Measurements from ENCODE around the gene PGLYRP1.

The PGLYRP1 gene, protein sequence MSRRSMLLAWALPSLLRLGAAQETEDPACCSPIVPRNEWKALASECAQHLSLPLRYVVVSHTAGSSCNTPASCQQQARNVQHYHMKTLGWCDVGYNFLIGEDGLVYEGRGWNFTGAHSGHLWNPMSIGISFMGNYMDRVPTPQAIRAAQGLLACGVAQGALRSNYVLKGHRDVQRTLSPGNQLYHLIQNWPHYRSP

GRCh38 chr19:46022431-46023310 lies at the start of gene PGLYRP1:
TSS of gene PGLYRP1 (minus strand) at chr19:46023053. CDS start at chr19:46023021, 32 bp downstream.
- no peak for DNase-seq

DNA sequence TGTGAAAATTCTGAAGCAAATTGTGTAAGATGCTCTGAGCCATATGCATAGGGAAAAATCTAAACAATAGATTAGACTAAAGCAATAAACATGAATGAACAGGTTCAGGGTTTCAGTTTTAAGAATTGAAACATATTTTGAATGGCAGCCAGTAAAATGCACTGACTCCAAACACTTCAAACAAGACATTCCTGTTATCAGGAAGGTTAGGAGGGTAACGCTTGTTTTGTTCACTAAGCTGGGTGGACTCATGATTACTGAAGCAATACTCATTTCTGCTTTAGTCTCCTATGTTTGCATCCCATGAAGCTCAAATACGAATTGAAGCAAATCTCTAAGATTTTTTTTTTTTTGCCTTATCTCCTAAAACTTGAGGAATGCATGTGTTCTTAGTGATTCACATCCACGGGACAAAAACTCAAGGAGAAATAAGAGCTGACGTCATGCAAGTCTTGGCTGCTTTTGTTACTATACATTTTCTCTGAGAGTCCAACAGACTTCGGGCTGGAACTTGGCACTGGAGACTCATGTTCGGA lies 47.0 kb upstream of the PGLYRP1 start:
- DNase-seq, result no peak

- no peak for DNase-seq
Observed at GRCh38 chr19:46068345-46069258, 45.7 kb upstream of the PGLYRP1 start.

DNA sequence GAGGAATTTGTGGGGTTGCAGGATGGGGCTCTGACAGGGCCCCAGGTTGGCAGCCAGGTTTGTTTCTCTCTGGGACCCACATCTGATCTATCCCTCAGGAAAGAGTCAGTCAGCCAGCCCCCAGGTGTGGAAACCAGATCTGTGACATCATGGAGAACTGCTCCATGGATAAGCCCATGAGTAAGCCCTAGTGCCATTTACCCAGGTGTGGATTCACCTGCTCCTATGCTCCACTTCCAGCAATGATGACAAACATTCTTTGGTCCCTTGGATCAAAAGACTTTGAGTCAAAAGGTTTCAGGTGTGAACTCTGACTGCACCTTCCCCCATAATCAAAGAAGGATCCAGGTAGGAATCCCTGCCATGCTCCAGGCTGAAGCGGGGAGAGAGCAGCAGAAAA lies 44.8 kb upstream of the PGLYRP1 start:
- DNase-seq, result no peak

GRCh38 chr19:46066471-46066870 lies 43.6 kb upstream of the PGLYRP1 start:
- DNase-seq, result no peak

GRCh38 chr19:46065486-46066071 lies 42.7 kb upstream of the PGLYRP1 start:
- no peak for DNase-seq

GRCh38 chr19:46063201-46063600 lies 40.3 kb upstream of the PGLYRP1 start:
- DNase-seq, result no peak

- no peak for DNase-seq
Observed at GRCh38 chr19:46060012-46060411, 37.2 kb upstream of the PGLYRP1 start.

GRCh38 chr19:46058778-46059177 lies 35.9 kb upstream of the PGLYRP1 start:
- no peak for DNase-seq

DNA sequence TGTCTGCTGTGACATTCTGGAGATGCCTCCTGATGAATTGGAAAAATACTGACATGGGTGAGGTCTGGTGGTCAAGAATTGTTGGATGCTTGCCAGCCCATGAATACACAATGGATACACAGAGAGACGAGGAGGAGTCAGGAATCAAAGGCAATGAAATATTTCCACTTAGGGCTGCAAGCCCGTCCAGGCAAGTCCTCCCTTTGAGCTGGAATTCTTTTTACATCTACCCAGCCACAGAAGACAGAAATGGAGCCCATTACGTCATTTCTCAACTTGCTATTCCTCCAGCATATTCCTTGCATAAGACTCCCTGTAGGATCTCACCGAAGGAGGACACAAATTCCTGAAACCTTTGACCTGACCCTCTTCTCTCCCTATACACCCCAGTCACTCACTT lies 33.7 kb upstream of the PGLYRP1 start:
- no peak for DNase-seq

GRCh38 chr19:46052896-46053295 lies 30.0 kb upstream of the PGLYRP1 start:
- no peak for DNase-seq

DNA sequence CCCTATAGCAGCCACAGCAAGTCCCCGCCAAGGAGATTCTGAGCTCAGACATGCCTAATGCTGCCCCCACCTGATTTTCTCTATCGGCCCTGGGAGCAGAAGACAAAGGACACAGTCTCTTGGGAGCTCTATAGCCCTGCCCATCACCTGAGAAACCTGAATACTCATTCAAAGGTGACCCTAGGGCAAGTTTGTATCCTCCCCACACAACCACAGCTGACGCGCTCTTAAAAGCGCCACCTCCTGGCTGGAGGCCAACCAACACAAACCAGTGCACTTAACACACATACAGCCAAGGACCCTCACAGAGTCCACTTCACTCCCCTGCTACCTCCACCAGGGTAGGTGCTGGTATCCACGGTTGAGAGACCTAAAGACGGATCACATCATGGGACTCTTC lies 26.7 kb upstream of the PGLYRP1 start:
- DNase-seq, result no peak

DNA sequence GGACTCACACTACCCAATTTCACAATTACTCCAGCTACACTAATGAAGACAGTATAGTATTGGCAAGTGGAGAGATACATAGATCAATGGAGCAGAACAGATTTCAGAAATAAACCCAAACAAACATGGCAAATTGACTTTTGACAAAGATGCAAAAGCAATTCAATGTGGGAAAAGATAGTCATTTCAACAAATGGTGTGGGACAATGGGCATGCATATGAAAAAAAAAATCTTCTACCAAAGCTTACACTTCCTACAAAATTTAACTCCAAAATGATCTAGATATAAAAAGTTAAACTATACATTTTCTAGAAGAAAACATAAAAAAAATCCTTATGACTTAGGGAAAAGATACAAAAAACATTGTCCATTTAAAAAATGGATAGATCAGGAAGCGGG lies 20.7 kb upstream of the PGLYRP1 start:
- DNase-seq, result no peak

DNA sequence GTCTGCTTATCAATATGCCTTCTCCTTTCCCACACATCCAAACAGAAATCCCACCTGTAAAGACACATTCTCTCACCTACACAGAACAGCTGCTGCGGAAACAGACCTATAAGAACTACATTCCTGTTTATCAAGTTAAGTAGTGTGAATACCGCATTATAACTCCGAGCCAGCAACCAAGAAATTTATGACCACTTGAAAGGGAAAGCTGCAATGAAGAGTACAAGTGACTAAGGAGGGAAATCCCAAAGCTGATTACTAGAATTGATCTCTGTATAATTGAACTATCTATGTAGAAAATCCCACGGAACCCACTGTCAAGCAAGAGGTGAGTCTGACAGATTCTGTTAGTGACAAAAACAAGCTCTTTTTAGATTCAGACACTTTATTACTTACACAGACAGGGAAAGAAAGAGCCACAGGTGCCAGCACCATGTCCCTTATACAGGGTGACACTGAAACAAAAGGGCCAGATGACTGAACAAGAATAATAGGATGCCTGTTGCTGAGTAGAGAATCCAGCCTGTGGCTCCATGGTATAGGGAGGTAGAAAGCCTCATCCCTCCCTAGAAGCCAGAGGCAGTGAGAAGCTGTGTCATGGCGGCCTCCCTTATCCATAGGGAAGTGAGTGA lies 19.5 kb upstream of the PGLYRP1 start:
- DNase-seq, result no peak

- no peak for DNase-seq
Observed at GRCh38 chr19:46040952-46041500, 18.2 kb upstream of the PGLYRP1 start, which contains the start of gene IGFL4. TSS of gene IGFL4 (minus strand) at chr19:46041002. CDS start at chr19:46040962, 40 bp downstream.

GRCh38 chr19:46040125-46040524 lies 17.3 kb upstream of the PGLYRP1 start:
- no peak for DNase-seq

- DNase-seq, result no peak
Observed at GRCh38 chr19:46036744-46037128, 13.9 kb upstream of the PGLYRP1 start.

DNA sequence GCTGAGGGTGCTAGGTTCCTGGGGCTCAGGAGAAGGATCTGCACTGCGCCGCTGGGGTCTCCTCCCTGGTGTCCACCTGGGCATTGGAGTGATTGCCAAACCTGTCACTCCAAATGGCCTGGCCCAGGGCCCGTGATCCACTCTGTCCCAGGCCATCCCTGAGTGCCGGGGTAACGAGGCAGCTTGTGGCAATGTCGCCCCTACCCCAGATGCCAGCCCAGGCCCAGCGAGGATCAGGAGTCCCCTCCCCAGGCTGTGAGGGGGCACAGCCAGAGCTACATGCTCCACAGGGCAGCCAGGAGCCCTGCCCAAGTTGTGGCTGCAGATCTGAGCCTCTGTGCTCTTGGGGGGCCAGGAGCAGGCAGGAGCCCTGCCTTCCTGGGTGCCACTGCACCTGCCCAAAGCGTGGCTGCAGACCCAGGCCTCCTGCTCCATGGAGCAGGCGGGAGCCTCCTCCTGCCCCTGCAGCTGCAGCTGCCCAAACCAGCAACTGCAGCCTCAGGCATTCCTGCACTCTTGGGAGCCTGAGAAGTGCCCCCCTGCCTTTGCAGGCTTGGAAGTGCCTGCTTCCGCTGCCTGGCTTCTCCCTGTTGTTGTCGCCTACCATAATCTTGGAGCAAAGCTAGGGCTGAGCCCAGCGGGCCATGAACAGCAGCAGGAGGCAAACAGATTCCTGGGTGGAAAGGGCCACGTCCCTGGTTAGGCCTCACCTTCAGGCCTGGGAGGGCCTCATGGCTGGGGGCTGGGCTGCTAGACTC lies 13.3 kb upstream of the PGLYRP1 start:
- no peak for DNase-seq

DNA sequence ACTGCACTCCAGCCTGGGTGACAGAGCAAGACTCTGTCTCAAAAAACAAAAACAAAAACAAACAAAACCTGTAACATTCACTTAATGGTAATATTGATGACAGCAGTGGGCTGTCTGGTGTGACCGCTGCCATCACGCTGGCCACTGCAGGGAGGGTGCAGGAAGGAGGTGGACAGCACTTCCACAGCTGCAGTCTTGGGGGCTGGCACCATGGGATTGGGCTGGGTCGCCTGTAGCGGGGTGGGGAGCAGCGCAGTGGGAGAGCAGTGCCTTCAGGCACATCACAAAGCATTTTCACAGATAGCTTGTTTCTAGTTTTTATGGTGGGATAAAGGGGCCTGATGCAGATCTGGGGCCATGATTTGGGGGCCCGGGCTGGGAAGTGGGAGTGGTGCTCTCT lies 12.7 kb upstream of the PGLYRP1 start:
- no peak for DNase-seq

GRCh38 chr19:46033401-46033800 lies 10.5 kb upstream of the PGLYRP1 start:
- DNase-seq, result no peak

- no peak for DNase-seq
Observed at GRCh38 chr19:46032597-46033025, 9.8 kb upstream of the PGLYRP1 start.

Measured in activated T-cell treated with anti-CD3 and anti-CD28 coated beads, Interleukin-2, amount 50 U/mL, for 1 hour (primary cell).